ENCODE results near the gene OR1J4.
"Not testable (repeated sequence)": the region's sequence is repeated elsewhere in the genome, so short reads cannot be mapped to it uniquely, and the experiment has no call there.

OR1J4 gene, protein sequence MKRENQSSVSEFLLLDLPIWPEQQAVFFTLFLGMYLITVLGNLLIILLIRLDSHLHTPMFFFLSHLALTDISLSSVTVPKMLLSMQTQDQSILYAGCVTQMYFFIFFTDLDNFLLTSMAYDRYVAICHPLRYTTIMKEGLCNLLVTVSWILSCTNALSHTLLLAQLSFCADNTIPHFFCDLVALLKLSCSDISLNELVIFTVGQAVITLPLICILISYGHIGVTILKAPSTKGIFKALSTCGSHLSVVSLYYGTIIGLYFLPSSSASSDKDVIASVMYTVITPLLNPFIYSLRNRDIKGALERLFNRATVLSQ

GRCh38 chr9:122518841-122519240 lies at the start of gene OR1J4:
Gene OR1J4, plus strand, starts transcription at chr9:122519141. Its CDS starts 0 bp downstream, at chr9:122519141.
- no peak for DNase-seq (ENCODE audit: low read depth)

DNA sequence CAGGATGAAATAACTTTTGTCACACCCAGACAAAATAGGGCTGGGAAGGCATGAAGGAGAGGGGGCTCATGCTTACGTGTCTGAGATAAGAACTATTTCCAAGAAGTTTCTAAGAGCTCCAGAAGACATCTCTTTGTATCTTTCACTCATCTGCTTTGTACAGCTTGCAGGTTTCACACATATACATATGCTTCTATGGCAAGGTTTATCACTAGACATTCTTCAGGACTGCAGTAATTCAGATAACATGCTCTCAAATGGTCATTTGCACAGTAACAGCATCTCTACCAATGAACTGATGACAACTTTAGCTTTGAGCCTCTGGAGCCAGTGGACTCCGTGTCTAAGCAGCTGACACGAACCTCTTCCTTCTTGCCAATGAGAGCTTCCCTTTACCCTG lies 44.4 kb upstream of the OR1J4 start:
- no peak for DNase-seq (ENCODE audit: low read depth)

GRCh38 chr9:122475717-122476116 lies 43.2 kb upstream of the OR1J4 start:
- no peak for DNase-seq (ENCODE audit: low read depth)

DNA sequence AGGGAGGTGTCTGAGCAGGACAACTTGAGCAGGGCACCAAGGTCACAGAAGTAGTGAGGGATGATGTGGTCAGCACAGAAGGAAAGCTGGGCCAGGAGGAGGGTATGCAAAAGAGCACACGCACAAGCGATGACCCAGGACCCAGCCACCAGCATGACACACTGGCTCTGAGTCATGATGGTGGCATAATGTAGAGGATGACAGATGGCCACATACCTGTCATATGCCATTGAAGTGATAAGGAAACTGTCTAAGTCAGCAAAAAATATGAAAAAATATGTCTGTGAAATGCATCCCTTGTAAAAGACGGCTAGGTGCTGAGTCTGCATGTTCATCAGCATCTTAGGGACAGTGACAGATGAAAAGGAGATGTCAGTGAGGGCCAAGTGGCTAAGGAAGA lies 41.6 kb upstream of the OR1J4 start:
- DNase-seq (ENCODE audit: low read depth): no peak

- DNase-seq (ENCODE audit: low read depth): no peak
These were observed 41.1 kb upstream of the OR1J4 start, which contains the start of gene OR1J1 for GRCh38 chr9:122477826-122478225. Gene OR1J1, minus strand, starts transcription at chr9:122477926. Its CDS starts 0 bp downstream, at chr9:122477926.

DNA sequence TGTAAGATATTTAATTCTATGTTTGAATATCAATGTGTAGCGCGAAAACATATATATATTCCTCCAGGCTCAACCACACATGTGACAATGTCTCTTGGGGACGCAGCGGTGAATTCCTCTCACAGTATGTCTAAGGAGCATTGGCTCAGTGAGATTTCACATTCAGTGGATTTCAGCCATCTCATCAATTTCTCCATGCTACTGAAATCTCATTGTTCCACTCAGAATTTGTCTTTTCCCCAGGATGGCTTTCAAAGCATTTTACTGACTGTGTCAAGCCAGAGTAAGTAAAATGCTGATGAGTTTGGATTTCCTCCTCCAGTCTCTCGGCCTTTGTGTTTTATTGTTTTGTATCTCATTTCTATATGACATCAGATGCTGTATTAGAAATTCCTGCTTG lies 39.9 kb upstream of the OR1J4 start:
- DNase-seq (ENCODE audit: low read depth): no peak

- no peak for DNase-seq (ENCODE audit: low read depth)
These were observed 20.1 kb upstream of the OR1J4 start for GRCh38 chr9:122498883-122499288.

- no peak for DNase-seq (ENCODE audit: low read depth)
These were observed 12.0 kb upstream of the OR1J4 start for GRCh38 chr9:122506964-122507363.

DNA sequence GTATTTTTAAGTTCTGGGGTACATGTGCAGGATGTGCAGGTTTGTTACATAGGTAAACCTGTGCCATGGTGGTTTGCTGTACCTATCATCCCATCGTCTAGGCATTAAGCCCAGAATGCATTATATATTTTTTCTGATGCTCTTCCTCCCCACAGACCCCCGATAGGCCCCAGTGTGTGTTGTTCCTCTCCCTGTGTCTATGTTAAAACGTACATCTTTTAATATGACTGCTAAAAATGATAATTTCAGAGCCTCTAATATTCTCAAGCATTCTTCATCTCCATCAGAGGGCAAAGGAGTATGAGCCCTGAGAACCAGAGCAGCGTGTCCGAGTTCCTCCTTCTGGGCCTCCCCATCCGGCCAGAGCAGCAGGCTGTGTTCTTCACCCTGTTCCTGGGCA lies 8.4 kb upstream of the OR1J4 start, which contains the start of gene OR1J2:
OR1J2 (plus strand) TSS at position 301 of the 400 bp plus-strand sequence; CDS start at position 301, 0 bp downstream.
- DNase-seq (ENCODE audit: low read depth): no peak

- no peak for DNase-seq (ENCODE audit: low read depth)
These were observed 715 bp upstream of the OR1J4 start for GRCh38 chr9:122518226-122518625.

DNA sequence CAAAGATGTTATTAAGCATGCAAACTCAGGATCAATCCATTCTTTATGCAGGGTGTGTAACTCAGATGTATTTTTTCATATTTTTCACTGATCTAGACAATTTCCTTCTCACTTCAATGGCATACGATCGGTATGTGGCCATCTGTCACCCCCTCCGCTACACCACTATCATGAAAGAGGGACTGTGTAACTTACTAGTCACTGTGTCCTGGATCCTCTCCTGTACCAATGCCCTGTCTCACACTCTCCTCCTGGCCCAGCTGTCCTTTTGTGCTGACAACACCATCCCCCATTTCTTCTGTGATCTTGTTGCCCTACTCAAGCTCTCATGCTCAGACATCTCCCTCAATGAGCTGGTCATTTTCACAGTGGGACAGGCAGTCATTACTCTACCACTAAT lies 435 bp downstream of the OR1J4 start:
- DNase-seq (ENCODE audit: low read depth): no peak

DNA sequence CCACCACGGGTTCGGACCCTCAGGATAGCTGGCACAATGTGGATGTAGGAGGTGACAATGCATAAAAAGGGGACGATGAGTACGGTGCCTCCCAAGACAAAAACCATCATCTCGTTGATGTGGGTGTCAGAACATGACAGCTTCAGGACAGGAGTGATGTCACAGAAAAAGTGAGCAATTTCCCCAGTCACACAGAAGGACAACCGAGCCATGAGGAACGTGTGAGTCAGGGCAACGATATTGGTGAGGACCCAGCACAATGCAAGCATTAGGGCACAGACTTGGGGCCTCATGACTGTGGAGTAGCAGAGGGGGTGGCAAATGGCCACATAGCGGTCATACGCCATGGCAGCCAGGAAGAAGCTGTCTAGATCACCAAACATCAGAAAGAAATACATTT lies 7.7 kb downstream of the OR1J4 start:
- DNase-seq (ENCODE audit: low read depth): no peak

DNA sequence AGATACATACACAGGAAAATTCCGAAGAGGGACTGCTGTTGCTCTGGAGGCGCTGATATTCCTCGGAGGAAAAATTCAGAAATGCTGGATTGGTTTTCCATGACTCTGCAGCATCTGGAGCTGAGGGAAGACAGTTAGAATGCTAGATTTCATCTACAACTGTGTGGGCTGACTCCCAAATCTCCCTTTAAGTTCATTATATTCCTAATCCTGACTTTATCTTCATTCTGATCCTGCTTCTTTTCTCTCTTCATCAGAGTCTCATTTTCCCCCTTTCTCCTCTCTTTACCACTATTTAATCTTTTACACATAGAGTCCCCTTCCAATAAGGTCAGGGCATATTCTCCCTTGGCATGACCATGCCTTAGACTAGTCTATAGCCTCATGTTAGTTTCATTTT lies 8.3 kb downstream of the OR1J4 start, which contains the start of gene OR1N1:
OR1N1 (minus strand) TSS at position 101 of the 400 bp plus-strand sequence; CDS start at position 101, 0 bp downstream.
- DNase-seq (ENCODE audit: low read depth): no peak

- not testable (repeated sequence) for DNase-seq (ENCODE audit: low read depth)
These were observed 12.2 kb downstream of the OR1J4 start for GRCh38 chr9:122531157-122531556.

DNA sequence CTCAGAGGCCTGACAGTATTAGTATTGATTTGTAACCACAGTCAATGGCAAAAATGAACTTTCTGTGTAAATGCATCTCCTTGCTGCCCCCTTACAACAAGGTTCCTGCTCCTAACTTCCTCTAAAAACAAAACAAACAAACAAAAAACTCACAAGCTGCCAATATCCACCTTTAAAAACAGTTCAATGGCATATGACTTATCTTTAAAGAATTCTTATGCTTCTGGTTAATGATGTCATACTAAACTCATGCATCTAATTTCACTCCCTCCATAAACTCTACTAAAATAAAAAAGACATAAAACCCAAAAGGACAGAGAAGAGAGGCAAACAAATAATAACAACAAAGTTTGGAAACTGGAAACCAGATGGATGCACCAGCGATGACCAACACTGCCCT lies 17.2 kb downstream of the OR1J4 start:
- DNase-seq (ENCODE audit: low read depth): no peak

DNA sequence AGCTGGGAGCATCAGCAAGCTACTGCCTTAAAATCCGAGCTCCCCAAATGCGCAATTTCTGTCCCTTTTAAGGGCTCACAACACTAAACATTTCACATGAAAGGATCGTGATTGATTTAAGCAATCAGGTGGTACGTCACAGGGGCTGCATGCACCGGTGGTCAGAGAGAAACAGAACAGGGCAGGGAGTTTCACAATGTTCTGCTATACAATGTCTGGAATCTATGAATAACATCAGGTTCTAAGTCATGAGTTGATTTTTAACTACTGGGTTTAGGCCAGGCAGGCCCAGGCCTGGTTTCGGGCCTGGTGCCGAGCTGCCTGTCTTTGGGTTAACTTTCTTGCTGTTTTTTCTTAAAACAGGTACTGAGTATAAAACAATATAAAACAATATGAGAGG lies 18.1 kb downstream of the OR1J4 start:
- DNase-seq (ENCODE audit: low read depth): not testable (repeated sequence)

DNA sequence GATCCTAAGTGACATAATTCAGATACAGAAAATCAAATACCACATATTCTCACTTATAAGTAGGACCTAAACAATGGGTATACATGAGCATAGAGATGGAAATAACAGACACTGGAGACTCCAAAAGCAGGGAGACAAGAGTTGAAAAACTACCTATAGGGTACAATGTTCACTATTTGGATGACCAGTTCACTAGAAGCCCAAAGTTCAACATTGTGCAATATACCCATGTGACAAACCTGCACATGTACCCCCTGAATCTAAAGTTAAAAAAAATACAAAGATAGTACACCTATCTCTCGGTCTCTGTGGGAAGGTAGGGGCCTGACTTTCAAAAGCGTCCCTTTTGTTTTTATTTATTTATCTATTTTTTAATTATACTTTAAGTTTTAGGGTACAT lies 19.8 kb downstream of the OR1J4 start:
- no peak for DNase-seq (ENCODE audit: low read depth)

DNA sequence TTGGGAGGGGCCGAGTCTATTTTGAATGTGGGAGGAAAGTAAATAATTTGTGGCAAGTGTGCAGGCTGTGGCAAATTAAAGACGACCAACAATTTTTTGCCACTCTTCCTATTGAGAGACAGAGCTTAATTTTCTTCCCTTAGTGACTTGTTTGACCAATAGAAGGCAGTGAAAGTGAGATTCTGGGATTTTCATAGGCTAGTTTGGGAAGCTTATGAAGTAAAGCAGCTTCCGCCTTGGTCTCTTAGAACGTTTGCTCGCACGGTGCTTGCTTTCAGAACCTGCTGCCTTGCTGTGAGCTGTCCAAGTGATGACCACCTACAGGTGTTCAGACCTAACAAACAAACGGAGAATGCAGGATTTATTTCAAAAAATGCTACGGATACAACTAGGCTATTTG lies 27.3 kb downstream of the OR1J4 start:
- DNase-seq (ENCODE audit: low read depth): no peak

GRCh38 chr9:122551371-122551770 lies 32.4 kb downstream of the OR1J4 start:
- no peak for DNase-seq (ENCODE audit: low read depth)

DNA sequence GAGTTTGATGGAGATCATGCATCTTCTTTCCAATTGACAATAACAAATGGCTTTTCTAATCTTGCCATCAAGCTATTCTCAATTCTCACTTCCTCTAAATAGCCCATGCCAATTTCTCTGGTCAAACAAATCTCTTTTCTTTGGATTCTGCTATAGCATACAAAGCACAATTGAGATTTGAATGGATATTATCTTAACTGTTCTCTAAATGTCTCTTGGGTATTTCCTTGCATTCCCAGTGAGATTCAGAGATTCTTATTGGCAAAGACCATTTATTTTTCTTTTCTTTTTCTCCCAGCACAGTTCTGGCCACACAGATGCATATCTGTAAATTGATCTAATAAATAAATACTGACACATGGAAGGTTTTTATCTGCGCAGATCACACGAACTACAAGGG lies 33.9 kb downstream of the OR1J4 start, which contains the start of gene OR1N2:
OR1N2 (plus strand) TSS at position 301 of the 400 bp plus-strand sequence. CDS start 100 bp downstream, outside the sequence.
- no peak for DNase-seq (ENCODE audit: low read depth)

DNA sequence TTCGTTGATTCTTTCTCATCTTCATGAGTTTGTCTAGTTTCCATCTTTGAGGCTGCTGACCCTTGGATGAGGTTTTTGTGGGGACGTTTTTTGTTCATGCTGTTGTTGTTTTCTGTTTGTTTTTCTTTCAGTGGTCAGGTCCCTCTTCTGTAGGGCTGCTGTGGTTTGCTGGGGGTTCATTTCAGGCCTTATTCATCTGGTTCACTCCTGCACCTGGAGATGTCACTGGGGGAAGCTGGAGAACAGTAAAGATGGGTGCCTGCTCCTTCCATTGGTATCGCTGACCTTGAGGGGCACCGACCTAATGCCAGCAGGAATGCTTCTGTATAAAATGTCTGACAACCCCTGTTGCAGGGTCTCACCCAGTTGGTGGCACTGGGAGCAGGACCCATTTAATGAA lies 42.5 kb downstream of the OR1J4 start:
- no peak for DNase-seq (ENCODE audit: low read depth)

GRCh38 chr9:122562134-122562760 lies 43.3 kb downstream of the OR1J4 start:
- no peak for DNase-seq (ENCODE audit: low read depth)

DNA sequence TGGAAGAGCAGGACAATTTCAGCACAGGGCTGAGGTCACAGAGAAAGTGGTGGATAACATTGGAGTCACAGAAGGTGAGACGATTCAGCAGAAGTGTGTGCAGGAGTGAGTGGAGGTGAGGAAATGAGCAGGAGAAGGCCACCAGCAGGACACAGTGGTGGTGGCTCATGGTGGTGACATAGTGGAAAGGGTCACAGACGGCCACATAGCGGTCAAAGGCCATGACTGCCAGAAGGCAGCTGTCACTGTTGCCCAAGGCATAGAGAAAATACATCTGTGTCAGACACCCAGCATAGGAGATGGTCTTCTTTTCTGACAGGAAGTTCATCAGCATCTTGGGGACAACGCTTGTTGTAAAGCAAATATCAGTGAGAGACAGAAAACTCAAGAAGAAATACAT lies 49.0 kb downstream of the OR1J4 start:
- DNase-seq (ENCODE audit: low read depth): no peak
